Endothelial cell of umbilical vein (primary cell): ENCODE results near the gene YBX1.

Source experiments
- POLR2A ChIP-seq: IDR thresholded peaks from 2 replicates; pipeline ENCODE4 v1.6.1; 2012; ENCODE audit warnings: low read depth, mild to moderate bottlenecking, control low read depth, low read length
- TF ChIP-seq, protein P1 (sequence below), 2 donors: IDR thresholded peaks; 1 replicate in 1 of 2; 2 replicates in 1 of 2; pipeline ENCODE4 v1.5.1; 2011; ENCODE audit warnings: low read length in 2 of 2, mild to moderate bottlenecking in 2 of 2, moderate library complexity in 2 of 2, control low read depth in 1 of 2, inconsistent platforms in 1 of 2, low read depth in 1 of 2; ENCODE audit not compliant: insufficient read depth in 1 of 2; ENCODE audit errors: extremely low read depth in 1 of 2

DNA sequence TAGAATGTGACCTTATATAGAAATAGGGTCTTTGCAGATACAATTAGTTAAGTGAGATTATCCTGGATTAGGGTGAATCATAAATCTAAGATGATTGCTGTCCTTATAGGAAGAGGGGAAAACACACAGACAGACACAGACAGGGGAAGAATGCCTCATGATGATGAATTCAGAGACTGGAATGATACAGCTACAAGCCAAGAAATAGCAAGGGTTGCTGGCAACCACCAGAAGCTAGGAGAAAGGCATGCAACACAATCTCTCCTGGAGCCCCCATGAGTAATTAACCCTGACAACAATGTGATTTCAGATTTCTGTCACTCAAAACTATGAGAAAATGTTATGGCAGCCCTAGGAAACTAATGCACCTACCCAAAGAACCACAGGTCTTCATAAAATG lies 43.1 kb upstream of the YBX1 start:
- TF ChIP-seq, protein P1, sequence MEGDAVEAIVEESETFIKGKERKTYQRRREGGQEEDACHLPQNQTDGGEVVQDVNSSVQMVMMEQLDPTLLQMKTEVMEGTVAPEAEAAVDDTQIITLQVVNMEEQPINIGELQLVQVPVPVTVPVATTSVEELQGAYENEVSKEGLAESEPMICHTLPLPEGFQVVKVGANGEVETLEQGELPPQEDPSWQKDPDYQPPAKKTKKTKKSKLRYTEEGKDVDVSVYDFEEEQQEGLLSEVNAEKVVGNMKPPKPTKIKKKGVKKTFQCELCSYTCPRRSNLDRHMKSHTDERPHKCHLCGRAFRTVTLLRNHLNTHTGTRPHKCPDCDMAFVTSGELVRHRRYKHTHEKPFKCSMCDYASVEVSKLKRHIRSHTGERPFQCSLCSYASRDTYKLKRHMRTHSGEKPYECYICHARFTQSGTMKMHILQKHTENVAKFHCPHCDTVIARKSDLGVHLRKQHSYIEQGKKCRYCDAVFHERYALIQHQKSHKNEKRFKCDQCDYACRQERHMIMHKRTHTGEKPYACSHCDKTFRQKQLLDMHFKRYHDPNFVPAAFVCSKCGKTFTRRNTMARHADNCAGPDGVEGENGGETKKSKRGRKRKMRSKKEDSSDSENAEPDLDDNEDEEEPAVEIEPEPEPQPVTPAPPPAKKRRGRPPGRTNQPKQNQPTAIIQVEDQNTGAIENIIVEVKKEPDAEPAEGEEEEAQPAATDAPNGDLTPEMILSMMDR (IDR thresholded peaks at IDR 0.05; ENCODE audit: extremely low read depth in 1 of 2, insufficient read depth in 1 of 2, low read depth in 1 of 2, low read length in 2 of 2), result no peak
- TF ChIP-seq POLR2A, result no peak
